Measurements from ENCODE around the gene NRXN3.
"Not testable (repeated sequence)": the region's sequence is repeated elsewhere in the genome, so short reads cannot be mapped to it uniquely, and the experiment has no call there.

NRXN3 gene

DNA sequence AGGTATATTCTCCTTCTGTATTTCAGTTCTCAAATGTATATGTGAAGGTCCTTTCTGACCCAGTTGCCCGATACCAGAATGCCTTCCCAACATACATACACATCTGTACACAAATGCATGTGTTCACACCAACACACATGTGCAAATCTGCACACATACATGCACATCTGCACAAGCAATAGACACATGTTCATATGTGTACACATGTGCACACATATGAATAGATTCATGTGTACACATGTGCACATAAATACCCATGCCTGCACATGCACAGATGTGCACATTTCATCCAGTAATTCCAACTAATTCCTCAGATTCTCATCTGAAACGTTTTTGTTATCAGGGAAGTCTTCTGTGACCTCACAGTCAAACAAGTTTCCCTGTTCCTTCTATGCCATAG is 933.6 kb downstream of the NRXN3 start:
- Histone ChIP-seq H3K9me3 (ENCODE audit: control insufficient read depth, low read length) (no peaks in the 10 kb centered on the region), H3K4me3 (ENCODE audit: low read length) (no peak overlapping the region), H3K4me1 (ENCODE audit: control insufficient read depth, insufficient read depth, low read length) (no peaks in the 10 kb centered on the region), H3K36me3 (ENCODE audit: control insufficient read depth, insufficient read depth, low read length) (no peaks in the 10 kb centered on the region), H3K9ac (ENCODE audit: low read length) (no peak overlapping the region), H3K27me3 (ENCODE audit: control insufficient read depth, insufficient read depth, low read length) (no peaks in the 10 kb centered on the region)

DNA sequence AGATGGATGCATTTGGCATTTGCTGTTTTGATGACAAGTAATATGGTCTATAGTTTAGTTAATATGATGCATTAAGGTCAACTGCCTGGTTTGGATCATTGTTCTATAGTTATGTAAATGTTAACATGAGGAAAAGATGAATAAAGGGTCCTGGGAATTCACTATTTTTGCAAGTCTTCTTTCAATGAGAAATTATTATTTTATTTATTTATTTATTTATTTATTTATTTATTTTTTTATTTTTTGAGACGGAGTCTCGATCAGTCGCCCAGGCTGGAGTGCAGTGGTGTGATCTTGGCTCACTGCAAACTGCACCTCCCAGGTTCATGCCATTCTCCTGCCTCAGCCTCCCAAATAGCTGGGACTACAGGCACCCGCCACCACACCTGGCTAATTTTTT is 940.4 kb downstream of the NRXN3 start:
- not testable (repeated sequence) for H3K4me1 ChIP-seq (ENCODE audit: control insufficient read depth, insufficient read depth, low read length); H3K9ac ChIP-seq (ENCODE audit: low read length); H3K9me3 ChIP-seq (ENCODE audit: control insufficient read depth, low read length); H3K36me3 ChIP-seq (ENCODE audit: control insufficient read depth, insufficient read depth, low read length); H3K4me3 ChIP-seq (ENCODE audit: low read length); H3K27me3 ChIP-seq (ENCODE audit: control insufficient read depth, insufficient read depth, low read length)

DNA sequence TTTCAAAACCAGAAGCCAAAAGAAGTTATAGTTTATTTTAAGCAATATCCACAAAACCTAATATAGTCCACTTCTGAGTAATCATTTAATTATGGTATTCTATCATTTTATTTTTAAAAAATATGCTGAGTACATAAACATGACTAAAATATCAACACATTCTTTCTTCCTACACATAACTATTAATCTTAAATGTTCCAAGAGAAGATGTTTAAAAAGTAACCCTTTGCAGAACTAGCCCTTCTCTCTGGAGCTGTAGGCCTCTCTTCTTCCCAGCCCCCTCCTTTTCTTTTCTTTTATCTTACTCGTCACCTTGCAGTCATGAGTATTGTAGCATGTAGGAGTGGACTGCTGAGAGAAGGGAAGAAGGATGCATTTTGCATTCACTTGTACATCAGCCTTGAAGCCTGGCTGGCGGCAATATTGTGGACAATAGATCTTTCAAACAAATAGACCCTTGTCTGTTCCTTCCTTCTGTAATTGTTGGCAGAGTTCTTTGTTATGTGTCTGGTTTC is 941.9 kb downstream of the NRXN3 start:
- H3K4me1 ChIP-seq (ENCODE audit: control insufficient read depth, insufficient read depth, low read length): no peaks in the 10 kb centered on the region
- no peaks in the 10 kb centered on the region for H3K36me3 ChIP-seq (ENCODE audit: control insufficient read depth, insufficient read depth, low read length)
- no peaks in the 10 kb centered on the region for H3K27me3 ChIP-seq (ENCODE audit: control insufficient read depth, insufficient read depth, low read length)
- H3K9me3 ChIP-seq (ENCODE audit: control insufficient read depth, low read length): no peaks in the 10 kb centered on the region
- H3K4me3 ChIP-seq (ENCODE audit: low read length): no peak overlapping the region
- no peak overlapping the region for H3K9ac ChIP-seq (ENCODE audit: low read length)

DNA sequence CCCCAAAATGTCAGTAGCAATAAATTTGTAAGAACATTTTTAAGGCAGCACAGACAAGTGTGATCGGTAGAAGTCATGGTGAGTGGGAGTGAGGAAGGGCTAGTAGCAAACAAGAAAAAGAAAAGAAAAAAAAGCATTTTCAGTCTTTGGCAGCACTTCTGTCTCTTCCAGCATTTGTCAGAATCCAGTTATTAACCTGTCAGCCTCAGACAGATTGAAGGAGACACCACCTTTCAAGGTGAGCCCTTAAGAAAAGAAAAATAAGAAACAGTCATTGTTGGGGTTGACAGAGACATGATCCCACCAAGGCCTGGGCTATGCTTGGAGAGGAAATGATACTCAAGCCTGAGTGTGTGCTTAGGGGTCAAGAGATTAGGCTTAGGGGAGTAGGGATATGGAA is 947.4 kb downstream of the NRXN3 start:
- Histone ChIP-seq H3K9me3 (ENCODE audit: control insufficient read depth, low read length) (no peaks in the 10 kb centered on the region), H3K4me1 (ENCODE audit: control insufficient read depth, insufficient read depth, low read length) (no peaks in the 10 kb centered on the region), H3K36me3 (ENCODE audit: control insufficient read depth, insufficient read depth, low read length) (no peaks in the 10 kb centered on the region), H3K9ac (ENCODE audit: low read length) (no peak overlapping the region), H3K4me3 (ENCODE audit: low read length) (no peak overlapping the region), H3K27me3 (ENCODE audit: control insufficient read depth, insufficient read depth, low read length) (no peaks in the 10 kb centered on the region)

DNA sequence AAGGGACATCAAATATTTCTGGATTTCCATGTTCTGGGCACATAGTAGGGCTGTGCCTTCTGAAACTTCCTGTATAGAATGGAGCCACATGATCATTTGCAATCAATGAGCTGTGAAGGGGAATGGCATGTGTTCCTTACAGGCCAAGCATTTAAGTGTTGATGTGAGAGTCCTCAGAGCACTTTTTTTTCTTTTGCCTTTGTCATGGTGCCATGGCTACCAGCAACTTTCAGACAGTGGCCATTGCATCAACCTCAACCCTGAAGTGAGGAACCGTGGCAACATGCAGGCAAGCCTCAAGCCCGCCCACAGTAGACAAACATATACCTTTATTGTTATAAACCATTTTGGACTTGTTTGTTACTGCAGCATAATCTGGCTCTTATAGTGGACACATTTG is 948.1 kb downstream of the NRXN3 start:
- Histone ChIP-seq H3K4me1 (ENCODE audit: control insufficient read depth, insufficient read depth, low read length) (no peaks in the 10 kb centered on the region), H3K4me3 (ENCODE audit: low read length) (no peak overlapping the region), H3K9me3 (ENCODE audit: control insufficient read depth, low read length) (no peaks in the 10 kb centered on the region), H3K9ac (ENCODE audit: low read length) (no peak overlapping the region), H3K27me3 (ENCODE audit: control insufficient read depth, insufficient read depth, low read length) (no peaks in the 10 kb centered on the region), H3K36me3 (ENCODE audit: control insufficient read depth, insufficient read depth, low read length) (no peaks in the 10 kb centered on the region)

DNA sequence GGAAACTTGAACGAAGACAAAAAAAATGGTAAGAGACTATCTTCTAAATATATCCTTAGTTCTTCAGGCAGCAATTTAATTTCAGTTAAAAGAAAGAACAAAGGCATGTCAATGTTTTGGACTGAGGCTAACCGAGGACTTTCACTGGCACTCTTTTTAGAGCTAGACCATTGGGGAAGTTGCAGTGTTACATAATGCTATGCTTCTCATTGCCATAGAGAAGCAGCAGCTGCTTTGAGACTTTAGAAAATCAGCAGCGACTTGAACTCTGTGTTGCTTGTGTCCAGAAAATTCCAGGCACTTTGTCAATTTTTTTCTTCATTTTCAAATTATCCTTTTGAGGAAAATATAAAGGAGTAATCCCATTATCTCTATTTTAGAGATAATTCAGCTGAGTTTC is 964.2 kb downstream of the NRXN3 start:
- Histone ChIP-seq H3K9me3 (ENCODE audit: control insufficient read depth, low read length) (no peaks in the 10 kb centered on the region), H3K36me3 (ENCODE audit: control insufficient read depth, insufficient read depth, low read length) (no peaks in the 10 kb centered on the region), H3K9ac (ENCODE audit: low read length) (no peak overlapping the region), H3K4me1 (ENCODE audit: control insufficient read depth, insufficient read depth, low read length) (no peaks in the 10 kb centered on the region), H3K27me3 (ENCODE audit: control insufficient read depth, insufficient read depth, low read length) (no peaks in the 10 kb centered on the region), H3K4me3 (ENCODE audit: low read length) (no peak overlapping the region)

DNA sequence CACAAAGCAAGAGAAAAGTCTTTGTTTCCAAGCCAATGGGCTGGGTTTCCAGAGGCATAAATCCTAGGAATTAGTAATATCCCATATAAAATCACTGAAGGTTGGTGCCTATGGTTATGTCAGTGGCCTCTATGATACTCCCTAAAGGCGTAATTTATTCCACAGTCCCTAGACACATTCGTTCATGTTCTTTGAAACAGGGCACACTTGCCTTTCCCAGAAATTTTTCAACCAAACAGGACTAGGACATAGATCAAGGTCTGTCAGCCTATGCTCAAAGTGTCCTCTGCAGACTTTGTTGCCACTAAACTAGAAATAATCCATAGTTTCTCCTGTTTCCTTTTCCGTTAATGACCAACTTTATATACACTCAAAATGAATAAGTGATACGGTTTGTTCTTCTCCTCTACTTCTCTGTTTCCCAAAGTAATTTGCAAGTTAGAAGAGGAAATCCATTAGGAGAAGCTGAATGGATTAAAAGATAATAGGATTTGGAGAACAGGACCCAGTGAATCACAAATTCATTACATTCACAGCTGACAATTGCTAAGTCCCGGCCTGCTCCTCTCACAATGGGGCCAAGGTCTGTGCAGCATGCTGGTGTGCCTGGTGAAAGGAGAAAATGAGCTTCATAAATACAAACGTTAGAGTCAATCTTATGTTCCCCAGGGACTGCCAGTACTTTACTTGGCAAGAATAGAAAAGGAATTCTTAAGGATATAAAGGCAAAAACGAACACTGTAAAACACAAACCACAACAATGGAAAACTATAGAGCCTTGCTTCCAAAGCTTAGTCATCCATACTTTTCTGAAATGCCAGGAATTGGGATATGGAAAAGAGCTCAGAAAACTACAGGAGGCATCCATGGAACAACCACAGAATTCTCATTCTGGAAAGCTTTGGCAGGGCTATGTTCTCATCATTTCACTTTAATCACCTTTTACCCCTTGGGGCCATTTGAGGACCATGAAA is 966.2 kb downstream of the NRXN3 start:
- H3K27me3 ChIP-seq (ENCODE audit: control insufficient read depth, insufficient read depth, low read length): no peaks in the 10 kb centered on the region
- H3K9ac ChIP-seq (ENCODE audit: low read length): no peak overlapping the region
- no peaks in the 10 kb centered on the region for H3K36me3 ChIP-seq (ENCODE audit: control insufficient read depth, insufficient read depth, low read length)
- no peak overlapping the region for H3K4me3 ChIP-seq (ENCODE audit: low read length)
- no peaks in the 10 kb centered on the region for H3K9me3 ChIP-seq (ENCODE audit: control insufficient read depth, low read length)
- H3K4me1 ChIP-seq (ENCODE audit: control insufficient read depth, insufficient read depth, low read length): no peaks in the 10 kb centered on the region

DNA sequence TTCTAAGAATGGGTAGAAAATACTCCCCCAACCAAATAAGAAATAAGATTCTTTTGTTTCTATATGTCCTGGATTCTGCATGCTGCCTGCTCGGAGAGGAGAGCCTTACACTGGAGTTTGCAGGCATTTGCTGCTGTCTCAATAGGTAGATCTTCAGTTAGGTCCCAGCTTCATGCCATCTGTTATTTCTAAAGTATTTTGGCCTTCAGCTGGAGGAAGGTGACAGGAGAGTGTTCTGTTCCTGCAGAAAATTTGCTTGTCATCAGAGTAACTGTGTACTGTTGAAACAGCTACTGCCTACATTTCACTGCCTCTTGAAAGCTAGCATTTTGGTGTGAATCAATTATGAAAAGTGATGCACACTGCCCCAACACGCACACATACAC is 966.9 kb downstream of the NRXN3 start:
- Histone ChIP-seq H3K9me3 (ENCODE audit: control insufficient read depth, low read length) (no peaks in the 10 kb centered on the region), H3K4me1 (ENCODE audit: control insufficient read depth, insufficient read depth, low read length) (no peaks in the 10 kb centered on the region), H3K36me3 (ENCODE audit: control insufficient read depth, insufficient read depth, low read length) (no peaks in the 10 kb centered on the region), H3K4me3 (ENCODE audit: low read length) (no peak overlapping the region), H3K27me3 (ENCODE audit: control insufficient read depth, insufficient read depth, low read length) (no peaks in the 10 kb centered on the region), H3K9ac (ENCODE audit: low read length) (no peak overlapping the region)

DNA sequence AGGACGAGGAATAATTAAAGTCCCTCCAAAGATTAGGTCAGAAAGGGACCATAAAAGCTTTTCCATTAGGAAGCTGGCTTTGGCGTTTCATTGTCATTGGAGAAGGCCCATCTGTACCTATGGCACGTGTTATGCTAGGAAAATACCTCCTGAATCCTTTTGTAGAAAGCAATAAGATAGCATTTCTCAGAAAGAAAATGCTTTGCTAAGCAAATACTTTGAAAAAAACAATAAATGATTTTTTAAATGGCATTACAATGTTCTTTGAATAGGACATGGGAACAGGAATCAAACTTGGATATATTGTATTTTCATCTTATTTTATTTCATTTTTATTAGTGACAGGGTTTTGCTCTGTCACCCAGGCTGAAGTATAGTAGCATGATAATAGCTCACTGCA is 967.7 kb downstream of the NRXN3 start:
- H3K4me3 ChIP-seq (ENCODE audit: low read length): no peak overlapping the region
- no peaks in the 10 kb centered on the region for H3K36me3 ChIP-seq (ENCODE audit: control insufficient read depth, insufficient read depth, low read length)
- H3K9me3 ChIP-seq (ENCODE audit: control insufficient read depth, low read length): no peaks in the 10 kb centered on the region
- no peaks in the 10 kb centered on the region for H3K4me1 ChIP-seq (ENCODE audit: control insufficient read depth, insufficient read depth, low read length)
- H3K9ac ChIP-seq (ENCODE audit: low read length): no peak overlapping the region
- H3K27me3 ChIP-seq (ENCODE audit: control insufficient read depth, insufficient read depth, low read length): no peaks in the 10 kb centered on the region

DNA sequence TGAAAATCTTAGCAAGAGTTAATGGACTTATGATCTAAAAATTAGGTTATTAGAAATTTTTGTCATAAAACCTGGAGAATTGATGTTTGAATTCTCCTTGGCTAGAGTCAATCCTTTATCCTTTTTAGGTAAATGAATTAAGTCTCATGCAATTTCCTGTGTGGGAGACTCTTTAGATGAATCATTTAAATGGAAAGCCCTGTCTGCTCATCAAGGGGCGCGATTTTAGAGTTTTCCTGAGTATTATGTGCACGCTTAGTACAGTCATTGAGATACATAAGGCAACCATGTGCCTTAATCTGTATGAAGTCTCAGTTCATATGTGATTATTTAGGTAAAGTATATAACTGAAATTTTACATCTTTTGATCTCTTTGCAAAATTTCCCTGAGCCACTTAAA is 974.7 kb downstream of the NRXN3 start:
- Histone ChIP-seq H3K4me3 (ENCODE audit: low read length) (no peak overlapping the region), H3K9me3 (ENCODE audit: control insufficient read depth, low read length) (no peaks in the 10 kb centered on the region), H3K27me3 (ENCODE audit: control insufficient read depth, insufficient read depth, low read length) (no peaks in the 10 kb centered on the region), H3K9ac (ENCODE audit: low read length) (no peak overlapping the region), H3K36me3 (ENCODE audit: control insufficient read depth, insufficient read depth, low read length) (no peaks in the 10 kb centered on the region), H3K4me1 (ENCODE audit: control insufficient read depth, insufficient read depth, low read length) (no peaks in the 10 kb centered on the region)

DNA sequence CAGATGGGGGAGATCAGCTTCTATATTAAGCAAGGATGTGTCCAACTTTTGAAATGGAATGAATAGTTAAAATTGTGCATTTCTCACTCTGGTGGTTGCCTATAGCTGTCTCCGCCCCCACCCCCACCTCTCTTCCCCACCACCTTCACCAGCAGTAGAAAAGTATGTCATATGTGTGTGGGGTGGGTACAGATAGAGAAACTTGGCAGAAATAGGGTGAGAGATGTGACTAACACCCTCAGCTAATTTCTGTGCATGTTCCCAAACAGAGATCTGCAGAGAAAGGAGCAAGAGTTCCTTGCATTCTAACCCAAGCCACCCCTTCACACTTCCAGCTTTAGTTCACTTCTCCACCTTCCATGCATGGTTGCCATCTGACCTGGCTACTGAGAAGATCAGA is 980.1 kb downstream of the NRXN3 start:
- Histone ChIP-seq H3K4me3 (ENCODE audit: low read length) (no peak overlapping the region), H3K27me3 (ENCODE audit: control insufficient read depth, insufficient read depth, low read length) (no peaks in the 10 kb centered on the region), H3K9me3 (ENCODE audit: control insufficient read depth, low read length) (no peaks in the 10 kb centered on the region), H3K4me1 (ENCODE audit: control insufficient read depth, insufficient read depth, low read length) (no peaks in the 10 kb centered on the region), H3K36me3 (ENCODE audit: control insufficient read depth, insufficient read depth, low read length) (no peaks in the 10 kb centered on the region), H3K9ac (ENCODE audit: low read length) (no peak overlapping the region)

DNA sequence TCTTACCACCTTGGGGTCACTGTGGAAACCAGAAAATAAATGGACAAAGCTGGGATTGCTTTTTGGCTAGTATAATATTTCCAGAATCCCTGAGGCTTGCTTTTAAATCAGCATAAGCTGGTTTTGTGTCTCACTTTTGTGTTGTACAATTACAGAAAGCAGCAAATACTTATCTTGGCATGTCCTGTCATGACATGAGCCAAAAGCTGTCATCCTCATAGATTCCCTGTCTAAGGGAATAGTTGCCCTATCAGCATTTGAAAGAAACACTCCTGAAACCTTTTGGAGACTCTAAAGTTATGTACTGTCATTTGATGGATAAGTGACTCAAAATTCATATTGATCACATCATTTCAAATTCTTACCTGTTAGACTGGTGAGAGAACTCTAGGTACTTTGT is 987.2 kb downstream of the NRXN3 start:
- Histone ChIP-seq H3K9me3 (ENCODE audit: control insufficient read depth, low read length) (no peaks in the 10 kb centered on the region), H3K4me3 (ENCODE audit: low read length) (no peak overlapping the region), H3K36me3 (ENCODE audit: control insufficient read depth, insufficient read depth, low read length) (no peaks in the 10 kb centered on the region), H3K4me1 (ENCODE audit: control insufficient read depth, insufficient read depth, low read length) (no peaks in the 10 kb centered on the region), H3K27me3 (ENCODE audit: control insufficient read depth, insufficient read depth, low read length) (no peaks in the 10 kb centered on the region), H3K9ac (ENCODE audit: low read length) (no peak overlapping the region)

Measured in mucosa of stomach (tissue), 1 donor.